PC-9 (cell line): ENCODE results near the gene INSR.

Experiments used
- EZH2 ChIP-seq: fragments of 200-600 bp; sonication (generic); IDR thresholded peaks from 2 replicates; pipeline ENCODE4 v1.8.0; 2017; ENCODE audit warnings: antibody characterized with exemption, low read depth
- TF ChIP-seq, protein P1 (sequence below): fragments of 200-600 bp; sonication (generic); conservative IDR thresholded peaks from 2 replicates; pipeline ENCODE4 v1.6.1; 2017; ENCODE audit warnings: mixed run types, antibody characterized with exemption, mild to moderate bottlenecking, moderate library complexity

DNA sequence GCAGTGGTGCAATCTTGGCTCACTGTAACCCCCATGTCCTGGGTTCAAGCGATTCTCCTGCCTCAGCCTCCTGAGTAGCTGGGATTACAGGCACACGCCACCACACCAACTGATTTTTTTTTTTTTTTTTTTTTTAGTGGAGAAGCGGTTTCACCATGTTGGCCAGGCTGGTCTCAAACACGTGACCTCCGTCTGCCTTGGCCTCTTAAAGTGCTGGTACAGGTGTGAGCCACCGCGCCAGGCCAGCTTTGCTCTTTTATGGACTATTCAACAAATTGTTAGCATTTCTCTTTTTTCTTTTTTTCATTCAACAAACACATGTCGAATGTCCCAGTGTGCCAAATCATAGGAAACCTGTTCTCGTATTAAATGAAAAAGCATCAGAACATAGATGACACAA is 99.6 kb downstream of the INSR start:
- TF ChIP-seq, protein P1, sequence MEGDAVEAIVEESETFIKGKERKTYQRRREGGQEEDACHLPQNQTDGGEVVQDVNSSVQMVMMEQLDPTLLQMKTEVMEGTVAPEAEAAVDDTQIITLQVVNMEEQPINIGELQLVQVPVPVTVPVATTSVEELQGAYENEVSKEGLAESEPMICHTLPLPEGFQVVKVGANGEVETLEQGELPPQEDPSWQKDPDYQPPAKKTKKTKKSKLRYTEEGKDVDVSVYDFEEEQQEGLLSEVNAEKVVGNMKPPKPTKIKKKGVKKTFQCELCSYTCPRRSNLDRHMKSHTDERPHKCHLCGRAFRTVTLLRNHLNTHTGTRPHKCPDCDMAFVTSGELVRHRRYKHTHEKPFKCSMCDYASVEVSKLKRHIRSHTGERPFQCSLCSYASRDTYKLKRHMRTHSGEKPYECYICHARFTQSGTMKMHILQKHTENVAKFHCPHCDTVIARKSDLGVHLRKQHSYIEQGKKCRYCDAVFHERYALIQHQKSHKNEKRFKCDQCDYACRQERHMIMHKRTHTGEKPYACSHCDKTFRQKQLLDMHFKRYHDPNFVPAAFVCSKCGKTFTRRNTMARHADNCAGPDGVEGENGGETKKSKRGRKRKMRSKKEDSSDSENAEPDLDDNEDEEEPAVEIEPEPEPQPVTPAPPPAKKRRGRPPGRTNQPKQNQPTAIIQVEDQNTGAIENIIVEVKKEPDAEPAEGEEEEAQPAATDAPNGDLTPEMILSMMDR = no peak
- no peak for TF ChIP-seq EZH2
